ENCODE results near the gene PLEKHM3. TPM values are rescaled to one million over a fixed set of nuclear protein-coding genes. Genes with fewer than 3 reads are reported as not detected.

Gene PLEKHM3
- total and polyA plus RNA-seq, 2 of the 4 experiments (the other 2 are of a cell fraction) = 2.4 to 11.3 TPM

GRCh38 chr2:207885010-207885409 is 140.3 kb downstream of the PLEKHM3 start:
- Histone ChIP-seq H3K36me3 (ENCODE audit: control insufficient read depth, insufficient read depth, low read length) (no peaks in the 10 kb centered on the region), H3K79me1 (ENCODE audit: low read depth in 1 of 2, low read length in 2 of 2) (no peaks in the 10 kb centered on the region), H3K9me1 (ENCODE audit: insufficient read depth, low read length) (no peaks in the 10 kb centered on the region), H2BK20ac (ENCODE audit: low read depth, low read length) (no peak overlapping the region), H2BK15ac (ENCODE audit: low read depth, low read length) (no peak overlapping the region), H3K4me3 (ENCODE audit: insufficient read depth, low read depth, low read length) (no peak overlapping the region), H3K18ac (ENCODE audit: low read depth, low read length) (no peak overlapping the region), H3K27me3 (ENCODE audit: control insufficient read depth, insufficient read depth, low read length) (no peaks in the 10 kb centered on the region), H2BK5ac (ENCODE audit: low read depth, low read length, poor library complexity, severe bottlenecking) (no peak overlapping the region), H2AK9ac (replicated peaks; ENCODE audit: low read depth, low read length, poor library complexity) (no peak overlapping the region), H2AFZ (replicated peaks; ENCODE audit: low read length, poor library complexity) (no peak overlapping the region), H3K23ac (ENCODE audit: low read depth, low read length) (no peak overlapping the region), H3K4me1 (ENCODE audit: control insufficient read depth, insufficient read depth, low read length) (no peaks in the 10 kb centered on the region), H3K9ac (ENCODE audit: low read depth, low read length) (no peak overlapping the region), H3K4me2 (ENCODE audit: low read depth, low read length) (no peak overlapping the region), H4K91ac (ENCODE audit: insufficient read depth, low read depth, low read length) (no peak overlapping the region), H3K9me3 (ENCODE audit: control insufficient read depth, insufficient read depth, low read length) (no peaks in the 10 kb centered on the region), H4K8ac (ENCODE audit: low read depth in 2 of 2, low read length in 2 of 2) (no peak overlapping the region), H2BK120ac (ENCODE audit: low read depth, low read length) (no peak overlapping the region), H3K56ac (ENCODE audit: extremely low read depth, insufficient read depth, low read length) (no peak overlapping the region), H4K20me1 (ENCODE audit: insufficient read depth, low read length) (no peaks in the 10 kb centered on the region), H4K5ac (ENCODE audit: low read depth, low read length) (no peak overlapping the region), H3K27ac (ENCODE audit: insufficient read depth, low read length) (no peak overlapping the region), H2AK5ac (ENCODE audit: low read depth, low read length) (no peak overlapping the region), H3K4ac (ENCODE audit: low read depth, low read length) (no peak overlapping the region), H3K14ac (replicated peaks; ENCODE audit: low read depth, low read length) (no peak overlapping the region)
- DNase-seq (no peak), ATAC-seq (ENCODE audit: low read depth) (no peak)
- ChIA-PET POLR2A (ENCODE audit: unreplicated experiment) (no interaction called here), CTCF (interaction anchor here (1.0 kb wide), 1 partner anchor 155 kb away, joined by 3 read pairs; no protein-coding TSS in a partner anchor)
- TF ChIP-seq ELK1 (IDR thresholded peaks at IDR 0.05; ENCODE audit: borderline replicate concordance, low read depth, low read length) = no peak
- no peak for TF ChIP-seq MAZ (IDR thresholded peaks at IDR 0.05; ENCODE audit: borderline replicate concordance, low read depth, low read length)
- no peak for TF ChIP-seq SMC3 (IDR thresholded peaks at IDR 0.05; ENCODE audit: low read depth, low read length)
- TF ChIP-seq RFX5 (IDR thresholded peaks at IDR 0.05; ENCODE audit: low read depth, low read length) = no peak
- no peak for TF ChIP-seq CTCF (conservative IDR thresholded peaks at IDR 0.05; ENCODE audit: low read depth, low read length)
- TF ChIP-seq POLR2A (IDR thresholded peaks at IDR 0.05; ENCODE audit: low read depth, low read length) = no peak
- no peak for TF ChIP-seq FOS (IDR thresholded peaks at IDR 0.05; ENCODE audit: low read depth, low read length)
- no peak for TF ChIP-seq MXI1 (IDR thresholded peaks at IDR 0.05; ENCODE audit: borderline replicate concordance, low read depth, low read length)
- TF ChIP-seq BHLHE40 (IDR thresholded peaks at IDR 0.05; ENCODE audit: low read depth, low read length) = no peak
- TF ChIP-seq MAFK (IDR thresholded peaks at IDR 0.05; ENCODE audit: low read depth, low read length) = no peak
- no peak for TF ChIP-seq CEBPB (IDR thresholded peaks at IDR 0.05; ENCODE audit: low read depth, low read length)
- TF ChIP-seq NFE2L2 (IDR thresholded peaks at IDR 0.05; ENCODE audit: low read depth, low read length) = no peak
- TF ChIP-seq RCOR1 (IDR thresholded peaks at IDR 0.05; ENCODE audit: insufficient replicate concordance, low read length) = no peak
- no peak for TF ChIP-seq USF2 (IDR thresholded peaks at IDR 0.05; ENCODE audit: low read depth, low read length)
- TF ChIP-seq RAD21 (IDR thresholded peaks at IDR 0.05; ENCODE audit: low read length) = no peak
- intact Hi-C loops (cut with micrococcal nuclease) = no loop called here
- WGBS, 2 experiments (ENCODE audit: extremely low coverage in 2 of 2, insufficient read length in 1 of 2) = 100% methylated on average over 3 of the region's 6 CpGs; no CpG with 5 or more reads in 1 of the 2 experiments
- BruUV-seq (replicated peaks) = no TSS peak
- dilution Hi-C loops (cut with HindIII; ENCODE audit: low sequenced_read_pairs, unreplicated experiment) = no loop called here
- in situ Hi-C loops (cut with MboI; ENCODE audit: low sequenced_read_pairs) = no loop called here

Data from IMR-90 (cell line).